Measurements from ENCODE around the gene RBM38.

- TF ChIP-seq ZZZ3 (IDR thresholded peaks at IDR 0.05; ENCODE audit: control insufficient read depth, insufficient read length, low read depth) = no peak
- no peak for TF ChIP-seq HDAC2 (IDR thresholded peaks at IDR 0.05)
- TF ChIP-seq CBFB (IDR thresholded peaks at IDR 0.05; ENCODE audit: low read depth) = no peak
Observed at GRCh38 chr20:57456116-57456515, 64.9 kb downstream of the RBM38 start.

Data from GM12878 (cell line).